GM23338 (cell line): ENCODE measurements around the gene CAV2. TPM values are rescaled to one million over a fixed set of nuclear protein-coding genes. Genes with fewer than 3 reads are reported as not detected.

Source experiments
- ATAC-seq: fragments of 200-7000 bp; cut with Tn5 transposase; 3 replicates; pipeline ENCODE4 v1.9.1; 2020
- DNase-seq: peaks from one replicate; pipeline ENCODE4 v3.0.0-alpha.2; 2015; ENCODE audit warnings: low spot score
- H2AFZ ChIP-seq: fragments of 200-600 bp; sonication (generic); 2 replicates; pipeline ENCODE4 v1.8.0; 2016; ENCODE audit warnings: antibody characterized with exemption, mild to moderate bottlenecking, moderate library complexity
- H3F3A ChIP-seq: fragments of 200-600 bp; sonication (generic); replicated peaks from 2 replicates; pipeline ENCODE4 v1.8.0; 2017; ENCODE audit warnings: antibody characterized with exemption, mixed run types, low read depth
- H3K27ac ChIP-seq: fragments of 200-600 bp; sonication (generic); 2 replicates; pipeline ENCODE4 v1.6.1; 2016; ENCODE audit warnings: low read depth
- H3K27me3 ChIP-seq: fragments of 200-600 bp; sonication (generic); 2 replicates; pipeline ENCODE4 v1.8.0; 2016; ENCODE audit warnings: mild to moderate bottlenecking, mixed run types, moderate library complexity; ENCODE audit not compliant: insufficient read depth
- H3K36me3 ChIP-seq: fragments of 200-600 bp; sonication (generic); 2 replicates; pipeline ENCODE4 v1.8.0; 2016; ENCODE audit warnings: mild to moderate bottlenecking; ENCODE audit not compliant: insufficient read depth
- H3K4me1 ChIP-seq: fragments of 200-600 bp; sonication (generic); 2 replicates; pipeline ENCODE4 v1.8.0; 2016; ENCODE audit warnings: mild to moderate bottlenecking, moderate library complexity; ENCODE audit not compliant: insufficient read depth
- H3K4me2 ChIP-seq: fragments of 200-600 bp; sonication (generic); 2 replicates; pipeline ENCODE4 v1.7.1; 2017; ENCODE audit warnings: mixed run types
- H3K4me3 ChIP-seq: fragments of 200-600 bp; sonication (generic); 2 replicates; pipeline ENCODE4 v1.6.1; 2016; ENCODE audit warnings: mixed run types
- H3K79me2 ChIP-seq: fragments of 200-600 bp; sonication (generic); replicated peaks from 2 replicates; pipeline ENCODE4 v1.8.0; 2017; ENCODE audit warnings: mild to moderate bottlenecking; ENCODE audit not compliant: insufficient read depth
- H3K9me2 ChIP-seq: fragments of 200-600 bp; sonication (generic); 2 replicates; pipeline ENCODE4 v1.8.0; 2017; ENCODE audit not compliant: insufficient read depth
- H4K20me1 ChIP-seq: fragments of 200-600 bp; sonication (generic); replicated peaks from 2 replicates; pipeline ENCODE4 v1.8.0; 2017; ENCODE audit warnings: mild to moderate bottlenecking; ENCODE audit not compliant: insufficient read depth
- H3K27ac Mint-ChIP-seq: 2 replicates; pipeline ENCODE4 v1.8.0; 2020; ENCODE audit warnings: inconsistent platforms, mild to moderate bottlenecking, moderate library complexity, mixed read lengths
- H3K27me3 Mint-ChIP-seq: 3 replicates; pipeline ENCODE4 v1.8.0; 2022; ENCODE audit warnings: low read depth, mild to moderate bottlenecking, moderate library complexity, mixed read lengths, inconsistent platforms; ENCODE audit not compliant: insufficient read depth, poor library complexity
- H3K36me3 Mint-ChIP-seq: 3 replicates; pipeline ENCODE4 v1.8.0; 2021; ENCODE audit warnings: low read depth, mild to moderate bottlenecking, inconsistent platforms, moderate library complexity, mixed read lengths
- H3K4me1 Mint-ChIP-seq: 3 replicates; pipeline ENCODE4 v1.8.0; 2020; ENCODE audit warnings: mild to moderate bottlenecking, inconsistent platforms, mixed read lengths
- H3K4me3 Mint-ChIP-seq: 3 replicates; pipeline ENCODE4 v1.8.0; 2021; ENCODE audit warnings: moderate library complexity, mild to moderate bottlenecking, inconsistent platforms, mixed read lengths
- H3K9me3 Mint-ChIP-seq: 3 replicates; pipeline ENCODE4 v1.8.0; 2020; ENCODE audit warnings: moderate library complexity, mild to moderate bottlenecking, inconsistent platforms, mixed read lengths
- EZH2 ChIP-seq: fragments of 200-600 bp; sonication (generic); IDR thresholded peaks from one replicate; pipeline ENCODE4 v1.8.0; 2017; ENCODE audit warnings: antibody characterized with exemption, mild to moderate bottlenecking, low read depth; ENCODE audit not compliant: unreplicated experiment
- NANOG ChIP-seq: IDR thresholded peaks from 2 replicates; pipeline ENCODE4 v1.6.1; 2016; ENCODE audit warnings: antibody characterized with exemption, borderline replicate concordance
- ZNF114 ChIP-seq: fragments of 250-450 bp; sonication (Bioruptor Pico); IDR thresholded peaks from 2 replicates; pipeline ENCODE4 v1.5.0; 2020; ENCODE audit warnings: mild to moderate bottlenecking, moderate library complexity
- ZNF331 ChIP-seq: fragments of 250-450 bp; sonication (Bioruptor Pico); IDR thresholded peaks from 2 replicates; pipeline ENCODE4 v1.5.0; 2020; ENCODE audit warnings: low read depth, mild to moderate bottlenecking, moderate library complexity
- ZNF462 ChIP-seq: fragments of 250-450 bp; sonication (Bioruptor Pico); IDR thresholded peaks from 2 replicates; pipeline ENCODE4 v1.5.0; 2020; ENCODE audit warnings: mild to moderate bottlenecking, moderate library complexity
- polyA plus RNA-seq: library from polyadenylated mRNA; unstranded; fragments of >200 nt; fragmentation: Nextera tagmentation; extraction: Ambion mirVana; gene quantifications from 2 replicates; pipeline ENCODE4 v1.2.1, GENCODE V29; 2016
- total RNA-seq: library from RNA; depleted of rRNA; stranded (reverse); fragments of >200 nt; shearing (Covaris generic); gene quantifications from 2 replicates; pipeline ENCODE4 v1.2.3, GENCODE V29; 2014

The CAV2 gene
- total and polyA plus RNA-seq, 2 experiments from 2014 or later: 4.2 to 6.6 TPM

- H3K27me3 ChIP-seq: peaks cover 30% of the 10 kb centered on the region
- no peaks in the 10 kb centered on the region for H4K20me1 ChIP-seq
- no peaks in the 10 kb centered on the region for H3K36me3 ChIP-seq
- H3K4me3 Mint-ChIP-seq: no peak overlapping the region
- H3K4me1 ChIP-seq: peaks cover 11% of the 10 kb centered on the region
- H3K79me2 ChIP-seq: no peaks in the 10 kb centered on the region
- no peak for ATAC-seq
- peaks cover 6% of the 10 kb centered on the region; the same call in 1 of the 2 replicates for H3F3A ChIP-seq
- H3K9me2 ChIP-seq: no peaks in the 10 kb centered on the region
- no peaks in the 10 kb centered on the region for H3K36me3 Mint-ChIP-seq
- no peak for TF ChIP-seq ZNF331 (CRISPR knock-in tag)
- no peak for TF ChIP-seq ZNF462 (CRISPR knock-in tag)
- no peak for TF ChIP-seq NANOG
- TF ChIP-seq EZH2: no peak
- no peak for TF ChIP-seq ZNF114 (CRISPR knock-in tag)
- no peak overlapping the region for H3K27ac ChIP-seq
- no peak for DNase-seq
- H3K9me3 Mint-ChIP-seq: no peaks in the 10 kb centered on the region
- no peak overlapping the region for H3K27ac Mint-ChIP-seq
- H3K4me1 Mint-ChIP-seq: peaks cover 12% of the 10 kb centered on the region
- H3K27me3 Mint-ChIP-seq: peaks cover 22% of the 10 kb centered on the region
- H3K4me3 ChIP-seq: no peak overlapping the region
- no peak overlapping the region for H3K4me2 ChIP-seq
- H2AFZ ChIP-seq: no peak overlapping the region
Observed at GRCh38 chr7:116497708-116498107, 1.8 kb upstream of the CAV2 start.

- Histone ChIP-seq H3K36me3 (no peaks in the 10 kb centered on the region), H3K27me3 (peaks cover 30% of the 10 kb centered on the region), H3K79me2 (no peaks in the 10 kb centered on the region), H2AFZ (peak overlapping the region; percentile 99), H3K4me3 (peak overlapping the region; percentile 87), H4K20me1 (no peaks in the 10 kb centered on the region), H3F3A (peaks cover 6% of the 10 kb centered on the region; the same call in 1 of the 2 replicates), H3K4me2 (peak overlapping the region; percentile 99), H3K9me2 (no peaks in the 10 kb centered on the region), H3K4me1 (peaks cover 11% of the 10 kb centered on the region), H3K27ac (no peak overlapping the region)
- peak overlapping the region; percentile 85 for H3K4me3 Mint-ChIP-seq
- ATAC-seq (peak; percentile 69), DNase-seq (peak; percentile 71)
- peaks cover 22% of the 10 kb centered on the region for H3K27me3 Mint-ChIP-seq
- no peaks in the 10 kb centered on the region for H3K36me3 Mint-ChIP-seq
- no peaks in the 10 kb centered on the region for H3K9me3 Mint-ChIP-seq
- H3K4me1 Mint-ChIP-seq: peaks cover 12% of the 10 kb centered on the region
- no peak overlapping the region for H3K27ac Mint-ChIP-seq
- no peak for TF ChIP-seq ZNF462 (CRISPR knock-in tag)
Observed at GRCh38 chr7:116500078-116500853, 728 bp downstream of the CAV2 start.
